Measurements from ENCODE around the gene HSPA2.

The HSPA2 gene

GRCh38 chr14:64531567-64531966 lies 9.0 kb upstream of the HSPA2 start:
- H2AFZ ChIP-seq (ENCODE audit: low read depth), result no peak overlapping the region
- H3K4me1 ChIP-seq (ENCODE audit: low read depth, poor library complexity, severe bottlenecking), result peaks cover 14% of the 10 kb centered on the region
- no peaks in the 10 kb centered on the region for H3K36me3 ChIP-seq (ENCODE audit: insufficient read depth)
- H3K4me3 ChIP-seq (IDR thresholded peaks at IDR 0.05; ENCODE audit: insufficient read depth, low read depth, low read length), result no peak overlapping the region
- H3K9ac ChIP-seq, result no peak overlapping the region
- H4K20me1 ChIP-seq (ENCODE audit: insufficient read depth), result no peaks in the 10 kb centered on the region
- H3K27ac ChIP-seq, result no peak overlapping the region
- H3K4me2 ChIP-seq, result no peak overlapping the region
- no peaks in the 10 kb centered on the region for H3K79me2 ChIP-seq (ENCODE audit: insufficient read depth, low read depth)
- no peaks in the 10 kb centered on the region for H3K27me3 ChIP-seq (ENCODE audit: insufficient read depth, low read depth)
- TF ChIP-seq CTCF (conservative IDR thresholded peaks at IDR 0.05; ENCODE audit: low read depth, low read length), result no peak

GRCh38 chr14:64536488-64537245 lies 3.9 kb upstream of the HSPA2 start:
- peak overlapping the region; percentile 48 for H3K27ac ChIP-seq
- H3K36me3 ChIP-seq (ENCODE audit: insufficient read depth), result no peaks in the 10 kb centered on the region
- H3K79me2 ChIP-seq (ENCODE audit: insufficient read depth, low read depth), result no peaks in the 10 kb centered on the region
- H4K20me1 ChIP-seq (ENCODE audit: insufficient read depth), result no peaks in the 10 kb centered on the region
- peak overlapping the region; percentile 29; the same call in 1 of the 2 replicates for H3K4me2 ChIP-seq
- no peaks in the 10 kb centered on the region for H3K27me3 ChIP-seq (ENCODE audit: insufficient read depth, low read depth)
- H3K9ac ChIP-seq, result no peak overlapping the region
- TF ChIP-seq CTCF (conservative IDR thresholded peaks at IDR 0.05; ENCODE audit: low read depth, low read length), result no peak
- H3K4me3 ChIP-seq (IDR thresholded peaks at IDR 0.05; ENCODE audit: insufficient read depth, low read depth, low read length), result no peak overlapping the region
- H3K4me1 ChIP-seq (ENCODE audit: low read depth, poor library complexity, severe bottlenecking), result peaks cover 30% of the 10 kb centered on the region
- no peak overlapping the region for H2AFZ ChIP-seq (ENCODE audit: low read depth)

GRCh38 chr14:64541261-64541971 lies 875 bp downstream of the HSPA2 start:
- no peak overlapping the region for H3K9ac ChIP-seq
- H3K4me3 ChIP-seq (IDR thresholded peaks at IDR 0.05; ENCODE audit: insufficient read depth, low read depth, low read length), result no peak overlapping the region

More at GRCh38 chr14:64541261-64541971, 875 bp downstream of the HSPA2 start:
- no peak overlapping the region for H3K27ac ChIP-seq
- H3K27me3 ChIP-seq (ENCODE audit: insufficient read depth, low read depth), result no peaks in the 10 kb centered on the region
- H3K36me3 ChIP-seq (ENCODE audit: insufficient read depth), result no peaks in the 10 kb centered on the region
- no peak overlapping the region for H2AFZ ChIP-seq (ENCODE audit: low read depth)
- no peak overlapping the region for H3K4me2 ChIP-seq
- no peaks in the 10 kb centered on the region for H3K79me2 ChIP-seq (ENCODE audit: insufficient read depth, low read depth)
- peaks cover 18% of the 10 kb centered on the region for H3K4me1 ChIP-seq (ENCODE audit: low read depth, poor library complexity, severe bottlenecking)
- H4K20me1 ChIP-seq (ENCODE audit: insufficient read depth), result no peaks in the 10 kb centered on the region
- no peak for TF ChIP-seq CTCF (conservative IDR thresholded peaks at IDR 0.05; ENCODE audit: low read depth, low read length)

Measured in KMS-11 (cell line).